GM12878 (cell line): ENCODE measurements around the gene CGB2. TPM values are rescaled to one million over a fixed set of nuclear protein-coding genes. Genes with fewer than 3 reads are reported as not detected.

ENCODE experiments used
- ATAC-seq: fragments of 200-7000 bp; cut with Tn5 transposase; 3 replicates; pipeline ENCODE4 v1.9.1; 2020; ENCODE audit warnings: mild to moderate bottlenecking, moderate library complexity
- BruUV-seq: library from RNA; stranded (reverse); fragments of 400-500 nt; replicated peaks from 2 replicates; lab custom pipeline; 2021; lab: Mats Ljungman, UMichigan
- CTCF ChIA-PET: fragments of 300-600 bp; sonication (Branson Sonifier 250); formaldehyde crosslinking; extraction: SDS; loops from one replicate; lab custom pipeline; 2021; ENCODE audit warnings: inconsistent platforms; lab: Yijun Ruan, JAX
- POLR2A ChIA-PET: fragments of 350-600 bp; formaldehyde crosslinking; extraction: SDS; loops from one replicate; lab custom pipeline; 2021; ENCODE audit warnings: inconsistent platforms; lab: Charles Lee
- RAD21 ChIA-PET: fragments of 300-600 bp; sonication (Branson Sonifier 250); formaldehyde crosslinking; loops from one replicate; lab custom pipeline; 2023; ENCODE audit warnings: antibody characterized with exemption; ENCODE audit not compliant: unreplicated experiment; lab: Charles Lee
- SMC1A ChIA-PET: fragments of 300-600 bp; sonication (Branson Sonifier 250); formaldehyde crosslinking; loops from one replicate; lab custom pipeline; 2023; ENCODE audit not compliant: unreplicated experiment, uncharacterized antibody; lab: Charles Lee
- DNase-seq: peaks from one replicate; pipeline ENCODE4 v3.0.0-alpha.2; 2011; ENCODE audit warnings: low read depth, low spot score
- FAIRE-seq: peaks from 3 replicates; lab custom pipeline; 2011; peaks lifted over from hg19 to GRCh38; lab: Jason Lieb, UNC
- H2AFZ ChIP-seq: 2 replicates; pipeline ENCODE4 v1.6.0; 2011; ENCODE audit warnings: low read depth, low read length, control low read depth; ENCODE audit not compliant: control insufficient read depth
- H3K27ac ChIP-seq: 2 replicates; pipeline ENCODE4 v1.5.1; 2011; ENCODE audit warnings: control low read depth; ENCODE audit not compliant: control insufficient read depth, insufficient read depth
- H3K27me3 ChIP-seq, 2 experiments: replicated peaks in 1 of 2; 2 replicates each; pipeline versions ENCODE4 v1.6.0 to v1.6.1; 2011; ENCODE audit warnings: low read length in 1 of 2; ENCODE audit not compliant: control insufficient read depth in 2 of 2, insufficient read depth in 2 of 2
- H3K36me3 ChIP-seq, 2 experiments: 2 replicates each; pipeline ENCODE4 v1.5.1; 2011; ENCODE audit warnings: low read length in 1 of 2; ENCODE audit not compliant: control insufficient read depth in 2 of 2, insufficient read depth in 2 of 2
- H3K4me1 ChIP-seq: 2 replicates; pipeline ENCODE4 v1.6.1; 2011; ENCODE audit warnings: mild to moderate bottlenecking, low read length, moderate library complexity, mixed read lengths; ENCODE audit not compliant: control insufficient read depth, insufficient read depth
- H3K4me2 ChIP-seq: 2 replicates; pipeline ENCODE4 v1.6.0; 2011; ENCODE audit warnings: control low read depth; ENCODE audit not compliant: control insufficient read depth, insufficient read depth
- H3K4me3 ChIP-seq: fragments of 200-600 bp; sonication (generic); 2 replicates; pipeline ENCODE4 v1.5.1; 2016
- H3K79me2 ChIP-seq: 2 replicates; pipeline ENCODE4 v1.6.0; 2011; ENCODE audit warnings: low read length; ENCODE audit not compliant: control insufficient read depth, insufficient read depth
- H3K9ac ChIP-seq: 2 replicates; pipeline ENCODE4 v1.8.0; 2011; ENCODE audit warnings: low read length, control low read depth, mixed read lengths; ENCODE audit not compliant: control insufficient read depth, insufficient read depth
- H3K9me3 ChIP-seq: replicated peaks from 3 replicates; pipeline ENCODE4 v1.5.1; 2011; ENCODE audit warnings: mild to moderate bottlenecking, low read length; ENCODE audit not compliant: control insufficient read depth, insufficient read depth
- H4K20me1 ChIP-seq: 2 replicates; pipeline ENCODE4 v1.6.0; 2011; ENCODE audit not compliant: control insufficient read depth, insufficient read depth
- BRCA1 ChIP-seq: IDR thresholded peaks from 2 replicates; pipeline ENCODE4 v1.6.1; 2011; ENCODE audit warnings: low read depth, low read length, improper control_type of control experiment
- CEBPZ ChIP-seq: fragments of 150-350 bp; IDR thresholded peaks from 2 replicates; pipeline ENCODE4 v1.6.1; 2016; ENCODE audit warnings: low read depth, low read length
- DPF2 ChIP-seq: fragments of 450-650 bp; IDR thresholded peaks from 2 replicates; pipeline ENCODE4 v1.6.1; 2017; ENCODE audit warnings: mild to moderate bottlenecking
- EP300 ChIP-seq, 2 experiments: fragments of 150-350 bp in 1 of 2; IDR thresholded peaks; 2 replicates each; pipeline ENCODE4 v1.6.1; 2011 to 2012; ENCODE audit warnings: low read depth in 2 of 2, low read length in 2 of 2, borderline replicate concordance in 1 of 2, improper control_type of control experiment in 1 of 2, inconsistent platforms in 1 of 2; ENCODE audit not compliant: control insufficient read depth in 1 of 2
- IKZF1 ChIP-seq: fragments of 450-650 bp; conservative IDR thresholded peaks from 2 replicates; pipeline ENCODE4 v1.6.1; 2017; ENCODE audit warnings: antibody characterized with exemption, mild to moderate bottlenecking
- JUNB ChIP-seq: IDR thresholded peaks from 2 replicates; pipeline ENCODE4 v1.6.1; 2016; ENCODE audit warnings: antibody characterized with exemption, mild to moderate bottlenecking
- KAT2A ChIP-seq: conservative IDR thresholded peaks from 2 replicates; pipeline ENCODE4 v1.6.1; 2011; ENCODE audit warnings: low read depth, low read length; ENCODE audit not compliant: control insufficient read depth
- KDM1A ChIP-seq: fragments of 200-600 bp; sonication (generic); IDR thresholded peaks from 2 replicates; pipeline ENCODE4 v1.6.1; 2016; ENCODE audit warnings: borderline replicate concordance
- LARP7 ChIP-seq: fragments of 450-650 bp; IDR thresholded peaks from 2 replicates; pipeline ENCODE4 v1.6.1; 2017; ENCODE audit warnings: mild to moderate bottlenecking
- MEF2B ChIP-seq: fragments of 450-650 bp; IDR thresholded peaks from 2 replicates; pipeline ENCODE4 v1.6.1; 2018; ENCODE audit warnings: mild to moderate bottlenecking, moderate library complexity; ENCODE audit not compliant: partially characterized antibody, poor library complexity, severe bottlenecking
- RBBP5 ChIP-seq: fragments of 200-600 bp; sonication (generic); conservative IDR thresholded peaks from 2 replicates; pipeline ENCODE4 v1.6.1; 2016
- SMAD5 ChIP-seq: IDR thresholded peaks from 2 replicates; pipeline ENCODE4 v1.6.1; 2016; ENCODE audit warnings: antibody characterized with exemption, low read depth
- SPI1 ChIP-seq: IDR thresholded peaks from 2 replicates; pipeline ENCODE4 v1.6.1; 2011; ENCODE audit warnings: low read depth, mild to moderate bottlenecking, low read length, moderate library complexity, borderline replicate concordance; ENCODE audit not compliant: insufficient read depth
- STAT3 ChIP-seq: IDR thresholded peaks from 2 replicates; pipeline ENCODE4 v1.6.1; 2011; ENCODE audit warnings: low read depth, low read length, improper control_type of control experiment
- TBL1XR1 ChIP-seq: IDR thresholded peaks from 2 replicates; pipeline ENCODE4 v1.6.1; 2012; ENCODE audit warnings: low read depth, low read length, improper control_type of control experiment
- TCF12 ChIP-seq: IDR thresholded peaks from 2 replicates; pipeline ENCODE4 v1.6.1; 2011; ENCODE audit warnings: low read depth, mild to moderate bottlenecking, low read length
- WRNIP1 ChIP-seq: IDR thresholded peaks from 2 replicates; pipeline ENCODE4 v1.6.1; 2011; ENCODE audit warnings: low read depth, low read length, improper control_type of control experiment, borderline replicate concordance
- ZBTB40 ChIP-seq: fragments of 450-650 bp; IDR thresholded peaks from 2 replicates; pipeline ENCODE4 v1.6.1; 2016; ENCODE audit warnings: mild to moderate bottlenecking, moderate library complexity, borderline replicate concordance
- WGBS: methylation state at CpG from one replicate; pipeline ENCODE4 v1.1.6; 2016; ENCODE audit warnings: low lambda C conversion rate; ENCODE audit not compliant: insufficient replicate concordance, insufficient coverage; ENCODE audit errors: missing lambda C conversion rate; 5-methylcytosine and 5-hydroxymethylcytosine counted together
- in situ Hi-C: fragments of 300-500 bp; cut with MboI; formaldehyde crosslinking; loops from 9 replicates; pipeline ENCODE4 v1.14.3; 2018; ENCODE audit warnings: mixed read lengths
- intact Hi-C: fragments of 100-400 bp; cut with micrococcal nuclease; formaldehyde crosslinking; loops from one replicate; pipeline ENCODE4 v1.14.2; 2022; ENCODE audit not compliant: unreplicated experiment
- polyA plus RNA-seq, 11 experiments: library from polyadenylated mRNA; depleted of rRNA in 4 of 11; unstranded in 6 of 11; stranded (reverse) in 5 of 11; fragments of >200 nt; fragmentation: Nextera tagmentation in 4 of 11; fragmentation: Illumina TruSeq in 1 of 11; extraction: Ambion mirVana in 4 of 11; extraction: Trizol in 1 of 11; gene quantifications; 1 replicate in 1 of 11; 2 replicates in 10 of 11; pipeline versions ENCODE4 v1.2.1 to v1.2.3, GENCODE V29; 2011 to 2016; ENCODE audit warnings: inconsistent platforms in 2 of 11, missing spikeins in 2 of 11, low read depth in 1 of 11
- total RNA-seq, 4 experiments: library from RNA; depleted of rRNA in 3 of 4; stranded (reverse); fragments of >200 nt in 3 of 4; fragmentation: Illumina TruSeq in 1 of 4; extraction: Trizol in 1 of 4; gene quantifications; 2 replicates each; pipeline versions ENCODE4 v1.2.1 to v1.2.3, GENCODE V29; 2013 to 2021

Gene CGB2
- total and polyA plus RNA-seq, 10 of the 15 experiments (the other 5 are each of a cell fraction or from before 2014, with no cell fraction given): 0.20 to 0.37 TPM; not detected in 8

DNA sequence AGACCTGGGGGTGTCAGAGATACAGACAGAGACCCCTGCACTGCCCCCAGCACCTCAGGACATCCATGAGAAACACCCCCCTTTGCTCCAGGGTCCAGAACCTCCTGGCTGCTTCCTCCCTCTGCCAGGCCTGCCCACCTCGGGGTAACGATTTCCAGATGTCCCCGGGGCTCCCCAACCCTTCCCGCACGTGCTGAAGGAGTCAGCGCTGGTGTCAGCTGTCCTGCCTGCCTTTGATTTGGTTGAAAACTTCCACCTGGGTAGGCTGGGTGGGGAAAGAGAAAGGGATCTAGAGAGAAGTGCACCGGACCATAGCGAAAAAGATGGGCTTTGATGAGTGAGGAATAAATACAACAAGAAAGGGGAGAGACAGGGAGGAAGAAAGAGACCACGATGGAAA lies 27.4 kb downstream of the CGB2 start (continued):
- no peak for TF ChIP-seq CEBPZ
- TF ChIP-seq LARP7: no peak
- TF ChIP-seq STAT3: no peak
- no peak for TF ChIP-seq SMAD5
- no peak for TF ChIP-seq TCF12
- no peak for TF ChIP-seq MEF2B
- TF ChIP-seq EP300 (IDR thresholded peaks at IDR 0.05; ENCODE audit: borderline replicate concordance in 1 of 2, control insufficient read depth in 1 of 2, low read depth in 2 of 2, low read length in 2 of 2): no peak

- FAIRE-seq (no peak), DNase-seq (no peak), ATAC-seq (no peak)
- H3K27me3 ChIP-seq: peaks cover 5 to 16% of the 10 kb centered on the region in 2 experiments; a peak in 3 of 4 replicates
- no peak overlapping the region for H3K4me3 ChIP-seq
- no peak overlapping the region for H2AFZ ChIP-seq
- no peaks in the 10 kb centered on the region for H3K79me2 ChIP-seq
- ChIA-PET CTCF (interaction anchor here (0.6 to 2.0 kb wide), 5 partner anchors 37 to 218 kb away, joined by 3 to 7 read pairs (median 3); no protein-coding TSS in a partner anchor), SMC1A (no interaction called here), POLR2A (interaction anchor here (1.6 kb wide), 1 partner anchor 9 kb away, joined by 4 read pairs; no protein-coding TSS in a partner anchor), RAD21 (no interaction called here)
- BruUV-seq: no TSS peak
- no peaks in the 10 kb centered on the region for H3K36me3 ChIP-seq
- H3K4me2 ChIP-seq: no peak overlapping the region
- no peaks in the 10 kb centered on the region for H4K20me1 ChIP-seq
- no peaks in the 10 kb centered on the region for H3K4me1 ChIP-seq
- intact Hi-C loops: no loop called here
- H3K27ac ChIP-seq: no peak overlapping the region
- in situ Hi-C loops: no loop called here
- WGBS: 100% methylated on average over 2 of the region's 2 CpGs
- H3K9ac ChIP-seq: no peak overlapping the region
- H3K9me3 ChIP-seq: no peaks in the 10 kb centered on the region
- TF ChIP-seq SPI1: no peak
- no peak for TF ChIP-seq DPF2
- TF ChIP-seq JUNB: no peak
- no peak for TF ChIP-seq RBBP5
- TF ChIP-seq WRNIP1: no peak
- no peak for TF ChIP-seq TBL1XR1
- TF ChIP-seq ZBTB40: no peak
- TF ChIP-seq IKZF1: no peak
- no peak for TF ChIP-seq KDM1A
- no peak for TF ChIP-seq BRCA1
- TF ChIP-seq KAT2A: no peak
Observed at GRCh38 chr19:49061000-49061399, 29.3 kb downstream of the CGB2 start.
